ENCODE results near the gene MEA1. TPM values are rescaled to one million over a fixed set of nuclear protein-coding genes. Genes with fewer than 3 reads are reported as not detected.
"Not testable (repeated sequence)": the region's sequence is repeated elsewhere in the genome, so short reads cannot be mapped to it uniquely, and the experiment has no call there.

MEA1 gene
- total RNA-seq, 1 donor: 47.4 TPM

- H3K36me3 ChIP-seq (ENCODE audit: insufficient read depth, low read length): peaks cover 77% of the 10 kb centered on the region
- DNase-seq (ENCODE audit: insufficient read length, low spot score, missing footprints): no peak
- peaks cover 5% of the 10 kb centered on the region for H3K79me2 ChIP-seq (ENCODE audit: insufficient read depth, low read length)
- no peak overlapping the region for H2AFZ ChIP-seq (ENCODE audit: low read length)
- H4K20me1 ChIP-seq (ENCODE audit: insufficient read depth, low read length): no peaks in the 10 kb centered on the region
- H3K27me3 ChIP-seq (ENCODE audit: insufficient read depth, low read length): no peaks in the 10 kb centered on the region
- no peak for TF ChIP-seq CTCF (IDR thresholded peaks at IDR 0.05; ENCODE audit: extremely low read depth, low read depth, low read length)
- no peak overlapping the region for H3K27ac ChIP-seq (ENCODE audit: low read depth, low read length)
- H3K4me2 ChIP-seq (ENCODE audit: insufficient read depth, low read length): no peak overlapping the region
- no peak overlapping the region for H3K4me3 ChIP-seq (ENCODE audit: insufficient read depth, low read length)
- H3K4me1 ChIP-seq (ENCODE audit: insufficient read depth, low read length): no peaks in the 10 kb centered on the region
- H3K9me3 ChIP-seq (ENCODE audit: low read depth, low read length): no peaks in the 10 kb centered on the region
Measured at GRCh38 chr6:43045371-43045930, 31.7 kb upstream of the MEA1 start.

- DNase-seq (ENCODE audit: insufficient read length, low spot score, missing footprints): no peak
- no peaks in the 10 kb centered on the region for H3K79me2 ChIP-seq (ENCODE audit: insufficient read depth, low read length)
- no peak overlapping the region for H3K4me3 ChIP-seq (ENCODE audit: insufficient read depth, low read length)
- H3K9me3 ChIP-seq (ENCODE audit: low read depth, low read length): no peaks in the 10 kb centered on the region
- H3K27me3 ChIP-seq (ENCODE audit: insufficient read depth, low read length): no peaks in the 10 kb centered on the region
- no peak overlapping the region for H2AFZ ChIP-seq (ENCODE audit: low read length)
- H4K20me1 ChIP-seq (ENCODE audit: insufficient read depth, low read length): no peaks in the 10 kb centered on the region
- TF ChIP-seq CTCF (IDR thresholded peaks at IDR 0.05; ENCODE audit: extremely low read depth, low read depth, low read length): no peak
- H3K4me2 ChIP-seq (ENCODE audit: insufficient read depth, low read length): no peak overlapping the region
- H3K27ac ChIP-seq (ENCODE audit: low read depth, low read length): no peak overlapping the region
- H3K4me1 ChIP-seq (ENCODE audit: insufficient read depth, low read length): no peaks in the 10 kb centered on the region
- peaks cover 74% of the 10 kb centered on the region for H3K36me3 ChIP-seq (ENCODE audit: insufficient read depth, low read length)
Measured at GRCh38 chr6:43043310-43043709, 29.6 kb upstream of the MEA1 start.

- not testable (repeated sequence) for H3K79me2 ChIP-seq (ENCODE audit: insufficient read depth, low read length); DNase-seq (ENCODE audit: insufficient read length, low spot score, missing footprints); H2AFZ ChIP-seq (ENCODE audit: low read length); H3K27me3 ChIP-seq (ENCODE audit: insufficient read depth, low read length); H3K27ac ChIP-seq (ENCODE audit: low read depth, low read length); H3K9me3 ChIP-seq (ENCODE audit: low read depth, low read length); H3K4me2 ChIP-seq (ENCODE audit: insufficient read depth, low read length); H4K20me1 ChIP-seq (ENCODE audit: insufficient read depth, low read length); H3K4me1 ChIP-seq (ENCODE audit: insufficient read depth, low read length); H3K4me3 ChIP-seq (ENCODE audit: insufficient read depth, low read length)
- peaks cover 74% of the 10 kb centered on the region for H3K36me3 ChIP-seq (ENCODE audit: insufficient read depth, low read length)
Measured at GRCh38 chr6:43041475-43041874, 27.7 kb upstream of the MEA1 start.

GRCh38 chr6:43040542-43041257 lies 27.0 kb upstream of the MEA1 start:
- peak; percentile 88 for DNase-seq (ENCODE audit: insufficient read length, low spot score, missing footprints)
- TF ChIP-seq CTCF (IDR thresholded peaks at IDR 0.05; ENCODE audit: extremely low read depth, low read depth, low read length): no peak
- Histone ChIP-seq H4K20me1 (ENCODE audit: insufficient read depth, low read length) (no peaks in the 10 kb centered on the region), H3K4me1 (ENCODE audit: insufficient read depth, low read length) (no peaks in the 10 kb centered on the region), H3K79me2 (ENCODE audit: insufficient read depth, low read length) (no peaks in the 10 kb centered on the region), H3K27me3 (ENCODE audit: insufficient read depth, low read length) (no peaks in the 10 kb centered on the region), H3K4me2 (ENCODE audit: insufficient read depth, low read length) (no peak overlapping the region), H3K9me3 (ENCODE audit: low read depth, low read length) (no peaks in the 10 kb centered on the region), H3K27ac (ENCODE audit: low read depth, low read length) (no peak overlapping the region), H3K36me3 (ENCODE audit: insufficient read depth, low read length) (peaks cover 70% of the 10 kb centered on the region), H2AFZ (ENCODE audit: low read length) (no peak overlapping the region), H3K4me3 (ENCODE audit: insufficient read depth, low read length) (no peak overlapping the region)

Measured in osteoblast (primary cell).